Fibroblast of lung (primary cell): ENCODE results near the gene ACTL10. TPM values are rescaled to one million over a fixed set of nuclear protein-coding genes. Genes with fewer than 3 reads are reported as not detected.

Experiments
- DNase-seq, 2 donors: peaks; one replicate each; pipeline versions ENCODE4 v3.0.0 to v3.0.0-alpha.2; 2010; ENCODE audit warnings: low read depth in 2 of 2
- H2AFZ ChIP-seq: 2 replicates; pipeline ENCODE4 v1.5.1; 2012; ENCODE audit warnings: low read length, control low read depth, inconsistent platforms
- H3K27ac ChIP-seq: 2 replicates; pipeline ENCODE4 v1.5.1; 2011; ENCODE audit warnings: low read length, control low read depth; ENCODE audit not compliant: insufficient read depth
- H3K27me3 ChIP-seq: 2 replicates; pipeline ENCODE4 v1.5.1; 2011; ENCODE audit warnings: mild to moderate bottlenecking, low read length; ENCODE audit not compliant: control insufficient read depth, insufficient read depth
- H3K36me3 ChIP-seq: 2 replicates; pipeline ENCODE4 v1.5.1; 2011; ENCODE audit warnings: low read length; ENCODE audit not compliant: control insufficient read depth, insufficient read depth
- H3K4me1 ChIP-seq: 2 replicates; pipeline ENCODE4 v1.5.1; 2011; ENCODE audit warnings: low read length; ENCODE audit not compliant: control insufficient read depth, insufficient read depth; ENCODE audit errors: extremely low read depth
- H3K4me2 ChIP-seq: 2 replicates; pipeline ENCODE4 v1.5.1; 2011; ENCODE audit warnings: low read length, control low read depth; ENCODE audit not compliant: insufficient read depth; ENCODE audit errors: extremely low read depth
- H3K4me3 ChIP-seq, 4 experiments: fragments of 200-600 bp in 1 of 4; sonication (generic) in 1 of 4; replicated peaks in 1 of 4; 2 replicates each; pipeline ENCODE4 v1.5.1; 2011 to 2016; ENCODE audit warnings: low read length in 4 of 4, low read depth in 3 of 4, mild to moderate bottlenecking in 3 of 4, control low read depth in 2 of 4, inconsistent platforms in 1 of 4, mixed read lengths in 1 of 4; ENCODE audit not compliant: insufficient read depth in 1 of 4; ENCODE audit errors: control extremely low read depth in 1 of 4
- H3K79me2 ChIP-seq: 2 replicates; pipeline ENCODE4 v1.5.1; 2012; ENCODE audit warnings: mild to moderate bottlenecking, low read length, inconsistent platforms; ENCODE audit not compliant: control insufficient read depth, insufficient read depth
- H3K9ac ChIP-seq: 2 replicates; pipeline ENCODE4 v1.5.1; 2011; ENCODE audit warnings: mild to moderate bottlenecking, low read length, control low read depth; ENCODE audit not compliant: insufficient read depth
- H3K9me3 ChIP-seq: 2 replicates; pipeline ENCODE4 v1.5.1; 2012; ENCODE audit warnings: low read depth, low read length; ENCODE audit not compliant: control insufficient read depth, insufficient read depth
- H4K20me1 ChIP-seq: 2 replicates; pipeline ENCODE4 v1.5.1; 2011; ENCODE audit warnings: low read length; ENCODE audit not compliant: control insufficient read depth, insufficient read depth; ENCODE audit errors: extremely low read depth
- CTCF ChIP-seq, 2 donors: IDR thresholded peaks in 1 of 2; conservative IDR thresholded peaks in 1 of 2; 1 replicate in 1 of 2; 2 replicates in 1 of 2; pipeline ENCODE4 v1.5.1; 2011 to 2012; ENCODE audit warnings: low read length in 2 of 2, control low read depth in 1 of 2, inconsistent platforms in 1 of 2, low read depth in 1 of 2, mild to moderate bottlenecking in 1 of 2
- EZH2 ChIP-seq: IDR thresholded peaks from 2 replicates; pipeline ENCODE4 v1.5.1; 2012; ENCODE audit warnings: low read length, control low read depth, mild to moderate bottlenecking; ENCODE audit errors: missing control alignments
- polyA plus RNA-seq, 2 donors: library from polyadenylated mRNA; depleted of rRNA in 1 of 2; stranded (reverse) in 1 of 2; unstranded in 1 of 2; fragments of >200 nt; gene quantifications; 2 replicates each; pipeline ENCODE4 v1.2.1, GENCODE V29; 2011 to 2012; ENCODE audit warnings: missing spikeins in 1 of 2
- total RNA-seq: library from RNA; depleted of rRNA; stranded (reverse); fragments of >200 nt; gene quantifications from 2 replicates; pipeline ENCODE4 v1.2.1, GENCODE V29; 2014

The ACTL10 gene
- total and polyA plus RNA-seq, 2 donors (not counting 1 experiment from before 2014, with no cell fraction given): 0.32 to 2.0 TPM

- no peaks in the 10 kb centered on the region for H3K79me2 ChIP-seq
- no peak overlapping the region for H3K9ac ChIP-seq
- H3K9me3 ChIP-seq: no peaks in the 10 kb centered on the region
- no peak overlapping the region for H3K27ac ChIP-seq
- no peaks in the 10 kb centered on the region for H3K27me3 ChIP-seq
- no peak overlapping the region for H3K4me3 ChIP-seq
- H3K36me3 ChIP-seq: peaks cover 4% of the 10 kb centered on the region
- no peaks in the 10 kb centered on the region for H4K20me1 ChIP-seq
- H3K4me1 ChIP-seq: no peaks in the 10 kb centered on the region
- H2AFZ ChIP-seq: no peak overlapping the region
- no peak for DNase-seq
- no peak overlapping the region for H3K4me2 ChIP-seq
- TF ChIP-seq CTCF (conservative IDR thresholded peaks at IDR 0.05 in 1 of 2, IDR thresholded peaks at IDR 0.05 in 1 of 2; ENCODE audit: low read depth in 1 of 2, low read length in 2 of 2) (no peak), EZH2 (no peak)
These were observed 10.5 kb upstream of the ACTL10 start for GRCh38 chr20:33656010-33656782.

GRCh38 chr20:33656783-33657703 is 9.7 kb upstream of the ACTL10 start:
- no peak for TF ChIP-seq EZH2
- no peak for TF ChIP-seq CTCF (conservative IDR thresholded peaks at IDR 0.05 in 1 of 2, IDR thresholded peaks at IDR 0.05 in 1 of 2; ENCODE audit: low read depth in 1 of 2, low read length in 2 of 2)
- Histone ChIP-seq H3K9me3 (no peaks in the 10 kb centered on the region), H4K20me1 (no peaks in the 10 kb centered on the region), H3K27me3 (no peaks in the 10 kb centered on the region), H3K4me1 (no peaks in the 10 kb centered on the region), H3K79me2 (no peaks in the 10 kb centered on the region), H3K4me3 (no peak overlapping the region), H3K27ac (no peak overlapping the region), H3K36me3 (peaks cover 4% of the 10 kb centered on the region), H3K9ac (no peak overlapping the region), H2AFZ (no peak overlapping the region), H3K4me2 (no peak overlapping the region)
- no peak for DNase-seq

DNA sequence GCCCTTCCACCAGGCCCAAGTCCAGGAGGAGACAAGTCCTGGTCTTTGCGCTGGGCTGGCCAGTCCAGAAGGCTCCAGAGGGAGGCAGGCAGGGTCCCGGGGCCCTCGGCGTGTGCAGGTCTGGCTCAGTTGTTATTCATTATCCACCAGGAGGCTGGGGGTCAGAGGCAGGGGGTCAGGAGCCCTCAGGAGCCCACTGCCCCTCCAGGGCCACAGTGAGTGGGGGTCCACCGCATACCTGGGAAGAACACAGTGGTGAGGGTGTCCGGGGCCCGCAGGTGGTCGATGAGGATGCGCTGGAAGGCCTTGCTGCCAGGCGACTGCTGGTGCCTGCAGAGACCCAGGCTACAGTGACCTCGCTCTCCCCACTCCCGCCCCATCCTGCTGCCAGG is 9.0 kb upstream of the ACTL10 start:
- no peak overlapping the region for H3K4me3 ChIP-seq
- H3K9ac ChIP-seq: no peak overlapping the region
- H3K4me2 ChIP-seq: no peak overlapping the region
- H3K36me3 ChIP-seq: peaks cover 4% of the 10 kb centered on the region
- no peak for DNase-seq
- TF ChIP-seq EZH2 (no peak), CTCF (conservative IDR thresholded peaks at IDR 0.05 in 1 of 2, IDR thresholded peaks at IDR 0.05 in 1 of 2; ENCODE audit: low read depth in 1 of 2, low read length in 2 of 2) (no peak)
- H3K27ac ChIP-seq: no peak overlapping the region
- no peaks in the 10 kb centered on the region for H3K27me3 ChIP-seq
- no peaks in the 10 kb centered on the region for H3K4me1 ChIP-seq
- H2AFZ ChIP-seq: no peak overlapping the region
- no peaks in the 10 kb centered on the region for H3K9me3 ChIP-seq
- no peaks in the 10 kb centered on the region for H3K79me2 ChIP-seq
- H4K20me1 ChIP-seq: no peaks in the 10 kb centered on the region
